ENCODE measurements around the gene SIGLEC11. TPM values are rescaled to one million over a fixed set of nuclear protein-coding genes. Genes with fewer than 3 reads are reported as not detected.
A peak's percentile ranks its signal among the peaks of the same experiment; 100 is the strongest.
"Not testable (repeated sequence)": the region's sequence is repeated elsewhere in the genome, so short reads cannot be mapped to it uniquely, and the experiment has no call there.

The SIGLEC11 gene
- total RNA-seq, 4 donors from 2014 or later, result 2.6 to 7.5 (median 4.3) TPM

GRCh38 chr19:49929121-49929610, 31.8 kb downstream of the SIGLEC11 start, which contains the start of the genes ATF5 and NUP62:
ATF5 (plus strand) TSS chr19:49929205; CDS start chr19:49930851, 1,646 bp downstream.
NUP62 (minus strand) TSS chr19:49929504; CDS start chr19:49909807, 19,697 bp downstream.
- Histone ChIP-seq H3K27me3 (no peaks in the 10 kb centered on the region), H3K4me3 (peak within 1 kb of the TSS; percentile 92 to 94 (median 92)), H3K27ac (peak within 1 kb of the TSS; percentile 87 to 95 (median 94)), H3K9me3 (no peaks in the 10 kb centered on the region), H3K36me3 (peaks cover 0 to 47% (median 0%) of the 10 kb centered on the region in 3 donors), H3K4me1 (peaks cover 0 to 49% (median 23%) of the 10 kb centered on the region in 4 donors)
- peak; percentile 80 to 86 for DNase-seq (ENCODE audit: low spot score in 2 of 2)
- 0% methylated on average over 40 to 45 of the region's 48 CpGs for WGBS, 2 donors
- TF ChIP-seq CTCF (IDR thresholded peaks at IDR 0.05) (no peak), EP300 (IDR thresholded peaks at IDR 0.05) (peak in 1 of 2 donors; percentile 83), POLR2A (IDR thresholded peaks at IDR 0.05) (peak in 1 of 2 donors; percentile 38)

GRCh38 chr19:49927526-49928264, 33.3 kb downstream of the SIGLEC11 start:
- Histone ChIP-seq H3K27me3 (no peaks in the 10 kb centered on the region), H3K27ac (peak overlapping the region in 2 of 4 donors; percentile 7 to 94), H3K36me3 (peaks cover 0 to 54% (median 0%) of the 10 kb centered on the region in 3 donors), H3K4me1 (peaks cover 0 to 59% (median 26%) of the 10 kb centered on the region in 4 donors), H3K4me3 (peak overlapping the region in 1 of 4 donors; percentile 94), H3K9me3 (no peaks in the 10 kb centered on the region)
- TF ChIP-seq POLR2A (IDR thresholded peaks at IDR 0.05) (no peak), CTCF (IDR thresholded peaks at IDR 0.05) (no peak), EP300 (IDR thresholded peaks at IDR 0.05) (no peak)
- no peak for DNase-seq (ENCODE audit: low spot score in 2 of 2)
- WGBS, 2 donors, result 81 to 83% methylated on average over 14 of the region's 14 CpGs

GRCh38 chr19:49926515-49926914, 34.5 kb downstream of the SIGLEC11 start:
- WGBS, 2 donors, result 84 to 93% methylated on average over 10 of the region's 10 CpGs
- H3K36me3 ChIP-seq, result peaks cover 0 to 60% (median 0%) of the 10 kb centered on the region in 3 donors
- no peaks in the 10 kb centered on the region for H3K9me3 ChIP-seq
- H3K4me3 ChIP-seq, result no peak overlapping the region
- no peak overlapping the region for H3K27ac ChIP-seq
- H3K27me3 ChIP-seq, result no peaks in the 10 kb centered on the region
- no peak for DNase-seq (ENCODE audit: low spot score in 2 of 2)
- H3K4me1 ChIP-seq, result peaks cover 0 to 62% (median 26%) of the 10 kb centered on the region in 4 donors
- TF ChIP-seq CTCF (IDR thresholded peaks at IDR 0.05), result no peak

- WGBS, 2 donors, result 92 to 94% methylated on average over 5 of the region's 5 CpGs
- H3K36me3 ChIP-seq, result peaks cover 0 to 70% (median 0%) of the 10 kb centered on the region in 3 donors
Observed at GRCh38 chr19:49925486-49925885, 35.5 kb downstream of the SIGLEC11 start.

GRCh38 chr19:49924881-49925210, 36.1 kb downstream of the SIGLEC11 start:
- Histone ChIP-seq H3K36me3 (peaks cover 0 to 72% (median 0%) of the 10 kb centered on the region in 3 donors), H3K4me1 (peaks cover 0 to 53% (median 23%) of the 10 kb centered on the region in 4 donors)
- not testable (repeated sequence) for H3K27me3 ChIP-seq; H3K4me3 ChIP-seq; H3K9me3 ChIP-seq; H3K27ac ChIP-seq; DNase-seq (ENCODE audit: low spot score in 2 of 2)
- WGBS, 2 donors, result 86 to 88% methylated on average over 13 of the region's 13 CpGs

More at GRCh38 chr19:49925486-49925885, 35.5 kb downstream of the SIGLEC11 start:
- Histone ChIP-seq H3K27me3 (no peaks in the 10 kb centered on the region), H3K9me3 (no peaks in the 10 kb centered on the region), H3K4me1 (peaks cover 0 to 59% (median 24%) of the 10 kb centered on the region in 4 donors), H3K4me3 (no peak overlapping the region), H3K27ac (no peak overlapping the region)
- no peak for TF ChIP-seq EP300 (IDR thresholded peaks at IDR 0.05)
- TF ChIP-seq CTCF (IDR thresholded peaks at IDR 0.05), result no peak
- TF ChIP-seq POLR2A (IDR thresholded peaks at IDR 0.05), result no peak
- DNase-seq (ENCODE audit: low spot score in 2 of 2), result no peak
